Mucosa of rectum (tissue), 2 donors: ENCODE measurements around the gene PPBP.

Experiments used
- H3K27ac ChIP-seq, 2 donors: one replicate each; pipeline ENCODE4 v1.7.0; 2013; ENCODE audit warnings: inconsistent platforms in 2 of 2, low read depth in 2 of 2, low read length in 2 of 2
- H3K27me3 ChIP-seq, 2 donors: one replicate each; pipeline ENCODE4 v1.7.0; 2013; ENCODE audit warnings: low read length in 2 of 2; ENCODE audit not compliant: control insufficient read depth in 2 of 2, insufficient read depth in 2 of 2
- H3K36me3 ChIP-seq, 2 donors: one replicate each; pipeline ENCODE4 v1.7.0; 2013; ENCODE audit warnings: low read length in 2 of 2; ENCODE audit not compliant: control insufficient read depth in 2 of 2, insufficient read depth in 2 of 2
- H3K4me1 ChIP-seq, 2 donors: one replicate each; pipeline ENCODE4 v1.7.0; 2013; ENCODE audit warnings: low read length in 2 of 2, mild to moderate bottlenecking in 1 of 2; ENCODE audit not compliant: control insufficient read depth in 2 of 2, insufficient read depth in 2 of 2
- H3K4me3 ChIP-seq, 2 donors: one replicate each; pipeline ENCODE4 v1.7.0; 2013; ENCODE audit warnings: low read length in 2 of 2
- H3K9ac ChIP-seq, 2 donors: one replicate each; pipeline ENCODE4 v1.7.0; 2013; ENCODE audit warnings: low read length in 2 of 2, low read depth in 1 of 2, mild to moderate bottlenecking in 1 of 2
- H3K9me3 ChIP-seq, 2 donors: one replicate each; pipeline ENCODE4 v1.7.0; 2013; ENCODE audit warnings: low read length in 2 of 2; ENCODE audit not compliant: control insufficient read depth in 2 of 2
- donor health status: healthy.
- donor health status: Normal muscosa, but diverticular disease.

Gene PPBP

GRCh38 chr4:74018116-74018515, 30.1 kb upstream of the PPBP start:
- H3K4me3 ChIP-seq, result no peak overlapping the region
- no peaks in the 10 kb centered on the region for H3K27me3 ChIP-seq
- H3K36me3 ChIP-seq, result no peaks in the 10 kb centered on the region
- H3K9me3 ChIP-seq, result no peaks in the 10 kb centered on the region
- H3K27ac ChIP-seq, result no peak overlapping the region
- no peak overlapping the region for H3K9ac ChIP-seq
- H3K4me1 ChIP-seq, result peaks cover 0 to 3% of the 10 kb centered on the region in 2 donors

- Histone ChIP-seq H3K4me1 (peaks cover 0 to 3% of the 10 kb centered on the region in 2 donors), H3K36me3 (no peaks in the 10 kb centered on the region), H3K27me3 (no peaks in the 10 kb centered on the region), H3K4me3 (no peak overlapping the region), H3K27ac (no peak overlapping the region), H3K9ac (no peak overlapping the region), H3K9me3 (no peaks in the 10 kb centered on the region)
Observed at GRCh38 chr4:74016068-74016467, 28.1 kb upstream of the PPBP start.

DNA sequence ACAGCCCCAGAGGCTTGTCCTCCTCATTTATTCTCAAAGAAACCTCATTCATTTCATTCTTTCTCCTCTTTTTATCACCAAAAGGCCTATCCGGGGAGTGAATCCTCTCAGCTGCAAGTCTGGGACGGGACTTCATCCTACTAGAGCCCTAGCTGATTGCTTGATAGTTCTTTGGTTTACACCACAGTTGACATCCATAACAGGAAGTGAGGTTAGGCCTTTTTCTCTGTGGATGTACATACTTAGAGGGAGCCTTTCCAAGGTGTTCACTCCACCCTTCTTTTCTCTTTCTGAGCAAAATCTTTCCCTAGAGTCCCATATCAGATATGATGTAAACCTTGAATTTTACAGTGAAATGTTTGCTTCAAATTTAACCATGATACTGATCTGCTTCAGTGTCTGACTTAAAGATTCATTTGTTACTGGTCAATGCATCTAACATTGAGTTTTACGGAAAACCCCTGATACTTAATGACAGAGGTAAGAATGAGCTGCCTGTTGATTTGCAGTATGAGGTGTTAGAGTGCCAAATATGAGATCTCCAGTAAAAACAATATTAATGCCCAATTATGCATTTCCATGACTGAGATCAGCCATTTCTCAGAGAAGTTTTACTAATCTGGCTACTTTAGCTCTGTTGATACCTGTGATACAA, 27.3 kb upstream of the PPBP start:
- Histone ChIP-seq H3K9ac (no peak overlapping the region), H3K27me3 (no peaks in the 10 kb centered on the region), H3K4me1 (peaks cover 0 to 3% of the 10 kb centered on the region in 2 donors), H3K36me3 (no peaks in the 10 kb centered on the region), H3K27ac (no peak overlapping the region), H3K4me3 (no peak overlapping the region), H3K9me3 (no peaks in the 10 kb centered on the region)

GRCh38 chr4:74014332-74014731, 26.3 kb upstream of the PPBP start:
- Histone ChIP-seq H3K4me3 (no peak overlapping the region), H3K9ac (no peak overlapping the region), H3K36me3 (no peaks in the 10 kb centered on the region), H3K9me3 (no peaks in the 10 kb centered on the region), H3K4me1 (peaks cover 0 to 3% of the 10 kb centered on the region in 2 donors), H3K27ac (no peak overlapping the region), H3K27me3 (no peaks in the 10 kb centered on the region)

DNA sequence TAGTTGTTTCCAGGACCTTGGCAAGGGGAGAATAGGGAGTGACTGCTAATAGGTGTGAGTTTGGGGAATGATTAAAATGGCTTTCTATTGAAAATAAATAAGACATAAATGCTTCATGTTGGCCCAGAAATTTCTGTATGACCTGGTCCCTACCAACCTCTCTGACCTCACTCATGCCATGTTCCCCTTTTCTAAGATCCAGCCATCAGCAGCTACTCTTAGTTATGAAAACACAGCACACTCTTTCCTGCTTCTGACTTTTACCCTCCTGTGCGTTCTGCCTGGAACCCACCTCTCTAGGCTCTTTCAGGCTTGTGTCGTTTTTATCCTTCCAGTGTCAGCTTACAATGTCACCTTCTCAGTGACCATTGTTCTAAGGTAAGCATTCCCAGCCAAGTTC, 25.3 kb upstream of the PPBP start:
- Histone ChIP-seq H3K9me3 (no peaks in the 10 kb centered on the region), H3K27me3 (no peaks in the 10 kb centered on the region), H3K9ac (no peak overlapping the region), H3K4me1 (peaks cover 3 to 5% of the 10 kb centered on the region in 2 donors), H3K27ac (no peak overlapping the region), H3K4me3 (no peak overlapping the region), H3K36me3 (no peaks in the 10 kb centered on the region)

- no peaks in the 10 kb centered on the region for H3K36me3 ChIP-seq
- peaks cover 3 to 5% of the 10 kb centered on the region in 2 donors for H3K4me1 ChIP-seq
- no peaks in the 10 kb centered on the region for H3K9me3 ChIP-seq
- H3K27ac ChIP-seq, result no peak overlapping the region
- no peak overlapping the region for H3K4me3 ChIP-seq
- no peak overlapping the region for H3K9ac ChIP-seq
- H3K27me3 ChIP-seq, result no peaks in the 10 kb centered on the region
Observed at GRCh38 chr4:74012130-74012529, 24.1 kb upstream of the PPBP start.

DNA sequence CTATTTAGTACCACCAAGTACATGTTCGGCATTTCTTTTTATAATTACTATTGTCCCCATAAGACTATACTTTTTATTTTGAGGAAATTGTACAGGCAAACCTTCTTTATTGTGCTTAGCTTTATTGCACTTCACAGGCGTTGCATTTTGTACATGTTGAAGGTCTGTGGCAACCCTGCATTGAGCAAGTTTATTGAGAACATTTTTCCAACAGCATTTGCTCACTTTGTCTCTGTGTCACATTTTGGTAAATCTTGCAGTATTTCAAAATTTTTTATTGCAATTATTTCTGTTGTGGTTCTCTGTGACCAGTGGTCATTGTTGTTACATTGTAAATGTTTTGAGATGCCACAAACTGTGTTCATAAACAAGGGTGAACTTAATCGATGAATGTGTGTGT, 21.3 kb upstream of the PPBP start:
- H3K9me3 ChIP-seq, result no peaks in the 10 kb centered on the region
- no peaks in the 10 kb centered on the region for H3K36me3 ChIP-seq
- no peak overlapping the region for H3K27ac ChIP-seq
- H3K9ac ChIP-seq, result no peak overlapping the region
- H3K4me3 ChIP-seq, result no peak overlapping the region
- H3K27me3 ChIP-seq, result no peaks in the 10 kb centered on the region
- H3K4me1 ChIP-seq, result peaks cover 2 to 7% of the 10 kb centered on the region in 2 donors

DNA sequence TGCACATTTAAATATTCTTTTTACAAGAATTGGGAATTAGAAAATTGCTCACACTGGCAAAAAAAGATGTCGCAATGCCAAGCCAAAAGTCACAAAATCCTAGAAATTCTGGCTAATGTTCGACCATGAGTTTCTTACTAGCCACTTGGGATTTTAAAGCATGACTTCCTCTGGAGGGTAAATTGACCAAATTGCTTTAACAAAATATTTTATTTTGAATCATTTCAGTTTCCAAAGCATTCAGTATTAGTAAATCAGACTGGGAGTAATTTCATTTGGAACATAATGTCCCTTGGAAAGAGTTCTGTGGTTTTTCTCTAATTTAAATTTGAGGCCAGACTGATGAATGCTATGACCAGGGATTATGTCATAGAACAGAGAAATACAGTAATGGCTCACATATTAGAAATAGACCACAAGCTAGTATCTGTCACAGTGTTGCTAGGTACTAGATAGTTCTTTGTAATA, 18.1 kb upstream of the PPBP start:
- no peak overlapping the region for H3K9ac ChIP-seq
- no peaks in the 10 kb centered on the region for H3K27me3 ChIP-seq
- H3K9me3 ChIP-seq, result no peaks in the 10 kb centered on the region
- H3K4me3 ChIP-seq, result no peak overlapping the region
- H3K36me3 ChIP-seq, result no peaks in the 10 kb centered on the region
- peaks cover 2 to 8% of the 10 kb centered on the region in 2 donors for H3K4me1 ChIP-seq
- H3K27ac ChIP-seq, result peak overlapping the region; percentile 59 to 72

GRCh38 chr4:74005528-74005927, 17.5 kb upstream of the PPBP start:
- H3K4me3 ChIP-seq, result no peak overlapping the region
- no peaks in the 10 kb centered on the region for H3K27me3 ChIP-seq
- H3K27ac ChIP-seq, result peak overlapping the region; percentile 68 to 72
- H3K36me3 ChIP-seq, result no peaks in the 10 kb centered on the region
- no peak overlapping the region for H3K9ac ChIP-seq
- no peaks in the 10 kb centered on the region for H3K9me3 ChIP-seq
- peaks cover 2 to 8% of the 10 kb centered on the region in 2 donors for H3K4me1 ChIP-seq

GRCh38 chr4:74004668-74005067, 16.7 kb upstream of the PPBP start:
- Histone ChIP-seq H3K9ac (no peak overlapping the region), H3K4me1 (peaks cover 2 to 8% of the 10 kb centered on the region in 2 donors), H3K4me3 (no peak overlapping the region), H3K27ac (peak overlapping the region; percentile 68 to 72), H3K9me3 (no peaks in the 10 kb centered on the region), H3K36me3 (no peaks in the 10 kb centered on the region), H3K27me3 (no peaks in the 10 kb centered on the region)
